PC-9 (cell line): ENCODE results near the gene VWA3A. TPM values are rescaled to one million over a fixed set of nuclear protein-coding genes. Genes with fewer than 3 reads are reported as not detected.

Experiments used
- BruUV-seq: library from RNA; stranded (reverse); fragments of 400-500 nt; replicated peaks from 2 replicates; lab custom pipeline; 2021; lab: Mats Ljungman, UMichigan
- CTCF ChIA-PET: fragments of 300-600 bp; sonication (Branson Sonifier 250); formaldehyde crosslinking; loops from one replicate; lab custom pipeline; 2022; ENCODE audit warnings: antibody characterized with exemption; lab: Charles Lee
- POLR2A ChIA-PET: fragments of 300-600 bp; sonication (Branson Sonifier 250); formaldehyde crosslinking; loops from one replicate; lab custom pipeline; 2022; ENCODE audit warnings: antibody characterized with exemption; ENCODE audit not compliant: unreplicated experiment; lab: Charles Lee
- DNase-seq, 2 experiments: peaks; one replicate each; pipeline versions ENCODE4 v3.0.0 to v3.0.0-alpha.2; 2015 to 2022; ENCODE audit warnings: mixed read lengths in 1 of 2
- H2AFZ ChIP-seq: fragments of 200-600 bp; sonication (generic); 2 replicates; pipeline ENCODE4 v1.8.1; 2017; ENCODE audit warnings: antibody characterized with exemption
- H3F3A ChIP-seq: fragments of 200-600 bp; sonication (generic); 2 replicates; pipeline ENCODE4 v1.8.1; 2017; ENCODE audit warnings: antibody characterized with exemption, mild to moderate bottlenecking, low read depth; ENCODE audit not compliant: insufficient read depth
- H3K27ac ChIP-seq: fragments of 200-600 bp; sonication (generic); 2 replicates; pipeline ENCODE4 v1.6.1; 2016; ENCODE audit warnings: mixed run types
- H3K27me3 ChIP-seq: fragments of 200-600 bp; sonication (generic); 2 replicates; pipeline ENCODE4 v1.6.1; 2016; ENCODE audit warnings: low read depth, mixed run types; ENCODE audit not compliant: insufficient read depth
- H3K36me3 ChIP-seq: fragments of 200-600 bp; sonication (generic); 2 replicates; pipeline ENCODE4 v1.6.1; 2016; ENCODE audit warnings: low read depth, mixed run types
- H3K4me1 ChIP-seq: fragments of 200-600 bp; sonication (generic); replicated peaks from 2 replicates; pipeline ENCODE4 v1.6.1; 2016; ENCODE audit warnings: mixed run types; ENCODE audit not compliant: insufficient read depth
- H3K4me2 ChIP-seq: fragments of 200-600 bp; sonication (generic); 2 replicates; pipeline ENCODE4 v1.6.1; 2017; ENCODE audit warnings: mixed run types
- H3K4me3 ChIP-seq: fragments of 200-600 bp; sonication (generic); 2 replicates; pipeline ENCODE4 v1.6.1; 2016; ENCODE audit warnings: mixed run types
- H3K79me2 ChIP-seq: fragments of 200-600 bp; sonication (generic); 2 replicates; pipeline ENCODE4 v1.6.1; 2017; ENCODE audit warnings: low read depth, mixed run types
- H3K9me2 ChIP-seq: fragments of 200-600 bp; sonication (generic); 2 replicates; pipeline ENCODE4 v1.8.1; 2017; ENCODE audit warnings: mild to moderate bottlenecking; ENCODE audit not compliant: insufficient read depth
- H3K9me3 ChIP-seq: fragments of 200-600 bp; sonication (generic); 2 replicates; pipeline ENCODE4 v1.8.1; 2016; ENCODE audit warnings: low read depth; ENCODE audit not compliant: insufficient read depth
- H4K20me1 ChIP-seq: fragments of 200-600 bp; sonication (generic); 2 replicates; pipeline ENCODE4 v1.8.1; 2017; ENCODE audit not compliant: insufficient read depth
- EZH2 ChIP-seq: fragments of 200-600 bp; sonication (generic); IDR thresholded peaks from 2 replicates; pipeline ENCODE4 v1.8.0; 2017; ENCODE audit warnings: antibody characterized with exemption, low read depth
- intact Hi-C: fragments of 100-400 bp; cut with micrococcal nuclease; formaldehyde crosslinking; loops from one replicate; pipeline ENCODE4 v1.10.0; 2022; ENCODE audit not compliant: unreplicated experiment
- total RNA-seq: library from RNA; stranded (reverse); gene quantifications from 2 replicates; pipeline ENCODE4 v1.2.3, GENCODE V29; 2021
- TF ChIP-seq, protein P1 (sequence below): fragments of 200-600 bp; sonication (generic); conservative IDR thresholded peaks from 2 replicates; pipeline ENCODE4 v1.6.1; 2017; ENCODE audit warnings: mixed run types, antibody characterized with exemption, mild to moderate bottlenecking, moderate library complexity

VWA3A gene
- total RNA-seq, 1 experiment from 2014 or later = 0.83 TPM

DNA sequence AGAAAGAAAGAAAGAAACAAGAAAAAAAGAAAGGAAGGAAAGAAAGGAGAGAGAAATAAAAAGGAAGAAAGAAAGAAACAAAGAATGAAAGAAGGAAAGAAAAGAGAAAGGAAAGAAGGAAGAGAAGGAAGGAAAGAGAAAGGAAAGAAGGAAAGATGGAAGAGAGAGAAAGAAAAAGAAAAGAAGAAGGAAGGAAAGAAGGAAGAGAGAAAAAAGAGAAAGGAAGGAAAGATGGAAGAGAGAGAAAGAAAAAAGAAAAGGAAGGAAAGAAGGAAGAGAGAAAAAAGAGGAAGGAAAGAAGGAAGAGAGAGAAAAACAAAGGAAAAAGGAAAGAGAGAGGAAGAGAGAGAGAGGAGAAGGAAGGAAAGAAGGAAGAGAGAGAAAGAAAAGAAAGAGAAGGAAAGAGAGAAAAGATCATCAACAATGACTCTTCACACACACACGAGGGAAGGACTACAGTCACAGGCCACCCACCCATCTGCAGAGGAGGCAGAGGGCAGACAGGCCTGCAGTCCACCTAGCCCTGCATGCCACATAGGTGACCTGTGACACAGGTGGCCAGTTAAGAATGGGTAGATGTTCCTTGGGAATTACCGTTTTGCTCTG, 23.9 kb downstream of the VWA3A start:
- ChIA-PET CTCF (no interaction called here), POLR2A (no interaction called here)
- no peaks in the 10 kb centered on the region for H3K4me1 ChIP-seq
- H3K27me3 ChIP-seq = no peaks in the 10 kb centered on the region
- H3K27ac ChIP-seq = no peak overlapping the region
- H3K4me3 ChIP-seq = no peak overlapping the region
- no peaks in the 10 kb centered on the region for H4K20me1 ChIP-seq
- no TSS peak for BruUV-seq
- no peaks in the 10 kb centered on the region for H3K9me2 ChIP-seq
- no peak overlapping the region for H3K4me2 ChIP-seq
- H3K9me3 ChIP-seq = no peaks in the 10 kb centered on the region
- H3K79me2 ChIP-seq = no peaks in the 10 kb centered on the region
- H2AFZ ChIP-seq = no peak overlapping the region
- H3F3A ChIP-seq = no peaks in the 10 kb centered on the region
- DNase-seq = no peak
- TF ChIP-seq, protein P1, sequence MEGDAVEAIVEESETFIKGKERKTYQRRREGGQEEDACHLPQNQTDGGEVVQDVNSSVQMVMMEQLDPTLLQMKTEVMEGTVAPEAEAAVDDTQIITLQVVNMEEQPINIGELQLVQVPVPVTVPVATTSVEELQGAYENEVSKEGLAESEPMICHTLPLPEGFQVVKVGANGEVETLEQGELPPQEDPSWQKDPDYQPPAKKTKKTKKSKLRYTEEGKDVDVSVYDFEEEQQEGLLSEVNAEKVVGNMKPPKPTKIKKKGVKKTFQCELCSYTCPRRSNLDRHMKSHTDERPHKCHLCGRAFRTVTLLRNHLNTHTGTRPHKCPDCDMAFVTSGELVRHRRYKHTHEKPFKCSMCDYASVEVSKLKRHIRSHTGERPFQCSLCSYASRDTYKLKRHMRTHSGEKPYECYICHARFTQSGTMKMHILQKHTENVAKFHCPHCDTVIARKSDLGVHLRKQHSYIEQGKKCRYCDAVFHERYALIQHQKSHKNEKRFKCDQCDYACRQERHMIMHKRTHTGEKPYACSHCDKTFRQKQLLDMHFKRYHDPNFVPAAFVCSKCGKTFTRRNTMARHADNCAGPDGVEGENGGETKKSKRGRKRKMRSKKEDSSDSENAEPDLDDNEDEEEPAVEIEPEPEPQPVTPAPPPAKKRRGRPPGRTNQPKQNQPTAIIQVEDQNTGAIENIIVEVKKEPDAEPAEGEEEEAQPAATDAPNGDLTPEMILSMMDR = no peak
- no peak for TF ChIP-seq EZH2
- intact Hi-C loops = no loop called here
- H3K36me3 ChIP-seq = no peaks in the 10 kb centered on the region

DNA sequence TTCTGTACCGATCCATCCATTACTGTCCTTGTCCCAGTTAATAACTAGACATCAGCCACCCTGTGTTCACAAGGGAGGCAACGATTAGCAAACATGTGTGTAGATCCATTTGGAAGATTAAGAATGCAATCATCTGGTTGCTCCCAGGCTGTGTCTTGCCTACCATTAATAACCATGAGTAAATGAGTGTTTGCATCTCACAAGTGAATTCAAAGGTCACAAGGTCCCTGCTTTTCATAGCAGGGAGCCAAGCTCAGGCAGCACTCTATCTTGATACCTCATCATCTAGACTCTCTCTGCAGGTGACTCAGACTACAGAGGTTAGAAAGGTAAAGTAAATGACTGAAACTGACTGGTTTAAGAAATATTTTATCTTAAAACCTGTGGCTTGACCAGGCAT, 25.3 kb downstream of the VWA3A start:
- no peak overlapping the region for H3K27ac ChIP-seq
- H3K4me3 ChIP-seq = no peak overlapping the region
- ChIA-PET CTCF (no interaction called here), POLR2A (interaction anchor here (0.6 kb wide), 1 partner anchor 16 kb away, joined by 5 read pairs; no protein-coding TSS in a partner anchor)
- no TSS peak for BruUV-seq
- no peaks in the 10 kb centered on the region for H4K20me1 ChIP-seq
- no peak for TF ChIP-seq EZH2
- TF ChIP-seq, protein P1 = no peak
- H2AFZ ChIP-seq = no peak overlapping the region
- peak in 1 of 2 experiments; percentile 72 for DNase-seq
- H3K9me3 ChIP-seq = no peaks in the 10 kb centered on the region
- H3K79me2 ChIP-seq = no peaks in the 10 kb centered on the region
- no peaks in the 10 kb centered on the region for H3K4me1 ChIP-seq
- no peak overlapping the region for H3K4me2 ChIP-seq
- no peaks in the 10 kb centered on the region for H3K36me3 ChIP-seq
- intact Hi-C loops = no loop called here
- no peaks in the 10 kb centered on the region for H3K9me2 ChIP-seq
- H3F3A ChIP-seq = no peaks in the 10 kb centered on the region
- H3K27me3 ChIP-seq = no peaks in the 10 kb centered on the region

DNA sequence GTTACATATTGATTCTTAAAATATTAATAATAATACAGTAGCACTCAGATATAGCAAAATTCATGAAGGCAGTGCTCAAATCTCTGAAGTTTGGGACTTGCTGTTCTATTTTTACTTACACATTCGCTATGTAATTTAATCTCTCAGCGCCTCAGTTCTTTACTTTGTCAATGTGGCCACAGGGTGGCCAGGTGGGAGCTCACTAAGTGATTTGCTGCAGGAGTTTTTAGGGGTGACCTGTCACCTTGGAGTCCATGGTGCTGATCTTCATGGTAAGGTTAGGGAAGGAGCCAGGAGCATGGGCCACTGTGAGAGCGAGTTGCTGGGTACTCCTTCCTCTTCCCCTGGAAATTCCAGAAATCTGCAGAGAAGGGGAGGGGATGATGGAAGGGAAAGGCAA, 28.1 kb downstream of the VWA3A start:
- Histone ChIP-seq H3K79me2 (no peaks in the 10 kb centered on the region), H3F3A (no peaks in the 10 kb centered on the region), H3K4me1 (no peaks in the 10 kb centered on the region), H2AFZ (no peak overlapping the region), H3K4me3 (no peak overlapping the region), H3K9me3 (no peaks in the 10 kb centered on the region), H4K20me1 (no peaks in the 10 kb centered on the region), H3K27ac (no peak overlapping the region), H3K9me2 (no peaks in the 10 kb centered on the region), H3K36me3 (no peaks in the 10 kb centered on the region), H3K27me3 (no peaks in the 10 kb centered on the region), H3K4me2 (no peak overlapping the region)
- no peak for TF ChIP-seq EZH2
- intact Hi-C loops = no loop called here
- CTCF ChIA-PET = interaction anchor here (0.8 kb wide), 1 partner anchor 21 kb away, joined by 6 read pairs; no protein-coding TSS in a partner anchor
- POLR2A ChIA-PET = no interaction called here
- no peak for DNase-seq
- BruUV-seq = no TSS peak

DNA sequence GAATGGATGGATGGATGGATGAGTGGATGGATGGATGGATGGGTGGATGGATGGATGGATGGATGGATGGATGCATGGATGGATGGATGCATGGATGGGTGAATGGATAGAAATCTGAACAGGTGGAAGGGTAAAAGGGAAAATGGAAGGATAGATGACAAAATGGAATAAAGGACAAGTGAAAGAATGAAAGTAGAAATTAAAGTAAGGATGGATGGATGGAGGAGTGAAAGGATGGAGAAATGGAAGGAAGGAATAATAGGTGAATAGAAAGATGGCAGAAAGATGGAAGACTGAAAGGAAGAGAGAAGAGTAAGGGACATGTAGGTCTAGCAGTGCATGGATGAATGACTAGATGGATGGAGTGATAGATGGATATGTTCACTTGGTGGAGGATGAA, 29.9 kb downstream of the VWA3A start:
- DNase-seq = no peak
- no peaks in the 10 kb centered on the region for H3K9me3 ChIP-seq
- H3K9me2 ChIP-seq = no peaks in the 10 kb centered on the region
- no peak overlapping the region for H3K27ac ChIP-seq
- no TSS peak for BruUV-seq
- no peaks in the 10 kb centered on the region for H3K27me3 ChIP-seq
- no peaks in the 10 kb centered on the region for H3F3A ChIP-seq
- H4K20me1 ChIP-seq = no peaks in the 10 kb centered on the region
- CTCF ChIA-PET = no interaction called here
- no peaks in the 10 kb centered on the region for H3K4me1 ChIP-seq
- H3K4me3 ChIP-seq = no peak overlapping the region
- POLR2A ChIA-PET = no interaction called here
- H3K4me2 ChIP-seq = no peak overlapping the region
- H2AFZ ChIP-seq = no peak overlapping the region
- TF ChIP-seq, protein P1 = no peak
- TF ChIP-seq EZH2 = no peak
- no peaks in the 10 kb centered on the region for H3K36me3 ChIP-seq
- no peaks in the 10 kb centered on the region for H3K79me2 ChIP-seq
- intact Hi-C loops = no loop called here
